HUES64 (cell line): ENCODE measurements around the gene CPHXL2. TPM values are rescaled to one million over a fixed set of nuclear protein-coding genes. Genes with fewer than 3 reads are reported as not detected.

Source experiments
- H3K27ac ChIP-seq: 2 replicates; pipeline ENCODE4 v1.7.0; 2013; ENCODE audit warnings: low read depth, low read length, inconsistent platforms
- H3K27me3 ChIP-seq: 2 replicates; pipeline ENCODE4 v1.6.1; 2013; ENCODE audit warnings: mild to moderate bottlenecking, low read length; ENCODE audit not compliant: insufficient read depth
- H3K36me3 ChIP-seq: 2 replicates; pipeline ENCODE4 v1.6.1; 2013; ENCODE audit warnings: mild to moderate bottlenecking, low read length; ENCODE audit not compliant: insufficient read depth
- H3K4me1 ChIP-seq: 2 replicates; pipeline ENCODE4 v1.6.1; 2013; ENCODE audit warnings: mild to moderate bottlenecking, low read length, moderate library complexity; ENCODE audit not compliant: insufficient read depth
- H3K4me3 ChIP-seq: 2 replicates; pipeline ENCODE4 v1.5.1; 2013; ENCODE audit warnings: mild to moderate bottlenecking, low read length, moderate library complexity
- H3K9ac ChIP-seq: 2 replicates; pipeline ENCODE4 v1.6.1; 2013; ENCODE audit warnings: mild to moderate bottlenecking, low read depth, low read length
- H3K9me3 ChIP-seq: 2 replicates; pipeline ENCODE4 v1.6.1; 2013; ENCODE audit warnings: low read depth, low read length; ENCODE audit not compliant: insufficient read depth
- WGBS: fragments of 150-250, 120-280 bp; methylation state at CpG from one replicate; pipeline ENCODE4 v1.1.7; 2013; ENCODE audit warnings: missing lambda C conversion rate; 5-methylcytosine and 5-hydroxymethylcytosine counted together
- polyA plus RNA-seq, 2 experiments: library from polyadenylated mRNA; stranded (reverse); fragments of 50-300 nt; gene quantifications; one replicate each; pipeline ENCODE4 v1.2.3, GENCODE V29; 2013

Gene CPHXL2
- polyA plus RNA-seq (2013, experiment 1 of 2) = not detected
- polyA plus RNA-seq (2013, experiment 2 of 2) = not detected

DNA sequence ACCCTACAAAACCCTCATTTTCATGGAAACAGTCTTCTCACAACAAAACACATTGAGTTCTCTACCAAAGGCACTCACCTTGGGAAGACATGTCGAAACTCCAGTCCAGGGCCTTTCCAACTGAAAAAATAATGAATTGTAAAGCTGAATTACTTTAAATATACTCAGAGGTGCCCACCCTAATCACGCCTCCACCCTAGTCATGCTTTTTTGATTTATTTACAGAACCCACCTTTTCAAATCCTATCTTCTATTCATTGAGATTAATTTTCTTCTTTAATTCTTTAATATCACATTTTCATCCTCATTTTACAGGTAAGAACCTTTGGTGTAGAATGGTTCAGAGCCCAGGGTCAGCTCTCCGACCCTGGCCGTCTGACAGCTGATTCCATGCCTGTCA lies at the start of gene CPHXL2:
CPHXL2 (minus strand) TSS at position 101 of the 400 bp plus-strand sequence; CDS start at position 91, 10 bp downstream.
- no peaks in the 10 kb centered on the region for H3K27me3 ChIP-seq
- no peaks in the 10 kb centered on the region for H3K9me3 ChIP-seq
- no peak within 1 kb of the TSS for H3K9ac ChIP-seq
- H3K36me3 ChIP-seq = no peaks in the 10 kb centered on the region
- H3K4me1 ChIP-seq = no peaks in the 10 kb centered on the region
- 96% methylated on average over 4 of the region's 4 CpGs for WGBS
- H3K27ac ChIP-seq = no peak within 1 kb of the TSS
- no peak within 1 kb of the TSS for H3K4me3 ChIP-seq

GRCh38 chr16:75726390-75726789 lies 49.6 kb upstream of the CPHXL2 start, which contains the start of gene CPHXL:
Gene CPHXL, minus strand, starts transcription at chr16:75726490. Its CDS starts 48 bp downstream, at chr16:75726442.
- Histone ChIP-seq H3K27me3 (no peaks in the 10 kb centered on the region), H3K4me1 (no peaks in the 10 kb centered on the region), H3K9ac (no peak within 1 kb of the TSS), H3K27ac (no peak within 1 kb of the TSS), H3K36me3 (no peaks in the 10 kb centered on the region), H3K4me3 (no peak within 1 kb of the TSS), H3K9me3 (no peaks in the 10 kb centered on the region)
- 98% methylated on average over 4 of the region's 5 CpGs for WGBS

DNA sequence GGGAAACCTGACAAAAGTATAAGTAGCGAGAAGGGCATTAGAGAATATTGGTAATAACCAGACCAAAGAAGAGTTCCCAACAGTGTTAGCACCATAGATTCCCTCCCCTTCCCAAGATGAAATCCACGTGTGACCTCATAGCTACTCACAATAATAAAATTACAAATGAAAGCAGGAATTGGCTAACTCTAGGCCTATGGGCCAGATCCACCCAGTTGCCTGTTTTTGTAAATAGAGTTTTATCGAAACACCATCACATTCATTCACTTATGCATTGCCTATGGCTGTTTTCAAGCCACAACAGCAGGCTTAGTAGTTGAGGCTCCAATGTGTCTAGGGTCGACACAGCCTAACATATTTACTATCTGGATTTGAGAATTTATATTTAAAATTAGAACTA lies 41.6 kb upstream of the CPHXL2 start:
- H3K27me3 ChIP-seq = no peaks in the 10 kb centered on the region
- no peak overlapping the region for H3K4me3 ChIP-seq
- no peaks in the 10 kb centered on the region for H3K36me3 ChIP-seq
- 96% methylated on average over 3 of the region's 4 CpGs for WGBS
- H3K9me3 ChIP-seq = peaks cover 23% of the 10 kb centered on the region
- no peaks in the 10 kb centered on the region for H3K4me1 ChIP-seq
- H3K9ac ChIP-seq = no peak overlapping the region
- H3K27ac ChIP-seq = no peak overlapping the region

DNA sequence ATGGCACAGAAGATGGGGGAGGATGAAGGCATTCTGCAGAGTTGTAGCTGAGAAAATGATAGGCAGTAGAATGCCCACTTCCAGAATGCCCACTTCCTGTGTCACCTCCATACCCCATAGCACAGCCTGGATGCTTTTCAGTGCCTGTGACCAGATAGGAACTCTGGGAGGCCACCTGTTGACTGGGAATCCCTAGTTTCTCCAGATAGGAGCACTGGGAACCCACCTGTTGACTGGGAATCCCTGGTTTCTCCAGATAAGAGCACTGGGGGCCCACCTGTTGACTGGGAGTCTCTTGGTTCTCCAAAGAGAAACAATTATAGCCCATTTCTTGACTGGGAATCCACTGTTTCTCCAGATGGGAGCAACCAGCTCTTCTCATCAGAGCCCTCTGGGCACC lies 37.9 kb upstream of the CPHXL2 start:
- H3K9ac ChIP-seq = no peak overlapping the region
- H3K4me3 ChIP-seq = no peak overlapping the region
- no peaks in the 10 kb centered on the region for H3K4me1 ChIP-seq
- H3K36me3 ChIP-seq = no peaks in the 10 kb centered on the region
- no peaks in the 10 kb centered on the region for H3K27me3 ChIP-seq
- H3K27ac ChIP-seq = no peak overlapping the region
- peaks cover 42% of the 10 kb centered on the region for H3K9me3 ChIP-seq

GRCh38 chr16:75710344-75710743 lies 33.5 kb upstream of the CPHXL2 start:
- WGBS = 95% methylated on average over 2 of the region's 2 CpGs
- peaks cover 31% of the 10 kb centered on the region for H3K9me3 ChIP-seq
- H3K27ac ChIP-seq = no peak overlapping the region
- H3K27me3 ChIP-seq = no peaks in the 10 kb centered on the region
- no peaks in the 10 kb centered on the region for H3K36me3 ChIP-seq
- no peak overlapping the region for H3K4me3 ChIP-seq
- no peaks in the 10 kb centered on the region for H3K4me1 ChIP-seq
- no peak overlapping the region for H3K9ac ChIP-seq

DNA sequence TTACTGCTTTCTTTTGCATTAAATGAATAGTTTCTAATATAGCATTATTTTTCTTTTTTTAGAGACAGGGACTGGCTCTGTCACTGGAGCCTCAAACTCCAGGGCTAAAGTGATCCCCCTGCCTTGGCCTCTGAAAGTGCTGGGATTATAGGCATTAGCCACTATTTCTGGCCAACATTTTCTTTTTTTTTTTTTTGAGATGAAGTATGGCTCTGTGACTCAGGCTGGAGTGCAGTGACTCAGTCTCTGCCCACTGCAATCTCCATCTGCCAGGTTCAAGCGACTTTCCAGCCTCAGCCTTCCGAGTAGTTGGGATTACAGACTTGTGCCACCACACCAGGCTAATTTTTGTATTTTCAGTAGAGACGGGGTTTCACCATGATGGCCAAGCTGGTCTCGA lies 26.5 kb upstream of the CPHXL2 start:
- Histone ChIP-seq H3K4me3 (no peak overlapping the region), H3K36me3 (no peaks in the 10 kb centered on the region), H3K9ac (no peak overlapping the region), H3K27ac (no peak overlapping the region), H3K27me3 (no peaks in the 10 kb centered on the region), H3K9me3 (no peaks in the 10 kb centered on the region), H3K4me1 (peaks cover 6% of the 10 kb centered on the region)
- 93% methylated on average over 4 of the region's 4 CpGs for WGBS

- H3K27me3 ChIP-seq = no peaks in the 10 kb centered on the region
- H3K9ac ChIP-seq = no peak overlapping the region
- H3K36me3 ChIP-seq = no peaks in the 10 kb centered on the region
- peaks cover 6% of the 10 kb centered on the region for H3K4me1 ChIP-seq
- no peaks in the 10 kb centered on the region for H3K9me3 ChIP-seq
- H3K27ac ChIP-seq = no peak overlapping the region
- no peak overlapping the region for H3K4me3 ChIP-seq
- WGBS = 76% methylated on average over 2 of the region's 2 CpGs
Observed at GRCh38 chr16:75702242-75702641, 25.4 kb upstream of the CPHXL2 start.

GRCh38 chr16:75701361-75701760 lies 24.6 kb upstream of the CPHXL2 start, which contains the start of gene DUXB:
Gene DUXB, minus strand, starts transcription at chr16:75701461. Its CDS starts 43 bp downstream, at chr16:75701418.
- H3K4me1 ChIP-seq = peaks cover 6% of the 10 kb centered on the region
- 88% methylated on average over 4 of the region's 5 CpGs for WGBS
- no peaks in the 10 kb centered on the region for H3K36me3 ChIP-seq

DNA sequence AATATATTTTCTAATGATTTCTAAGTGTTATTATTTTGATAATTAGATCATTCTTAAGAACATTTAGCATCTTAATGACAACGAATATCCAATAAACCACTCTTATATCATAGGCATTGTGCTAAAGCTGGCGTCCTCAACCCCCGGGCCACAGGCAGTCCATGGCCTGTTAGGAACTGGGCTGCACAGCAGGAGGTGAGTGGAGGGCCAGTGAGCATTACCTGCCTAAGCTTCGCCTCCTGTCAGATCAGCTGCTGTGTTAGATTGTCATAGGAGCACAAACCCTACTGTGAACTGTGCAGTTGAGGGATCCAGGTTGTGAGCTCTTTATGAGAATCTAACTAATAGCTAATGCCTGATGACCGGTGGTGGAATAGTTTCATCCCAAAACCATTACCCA lies 20.8 kb upstream of the CPHXL2 start:
- Histone ChIP-seq H3K27ac (no peak overlapping the region), H3K4me3 (no peak overlapping the region), H3K9ac (no peak overlapping the region), H3K9me3 (no peaks in the 10 kb centered on the region), H3K36me3 (no peaks in the 10 kb centered on the region), H3K4me1 (peaks cover 6% of the 10 kb centered on the region), H3K27me3 (no peaks in the 10 kb centered on the region)
- 86% methylated on average over 5 of the region's 5 CpGs for WGBS

More at GRCh38 chr16:75701361-75701760, 24.6 kb upstream of the CPHXL2 start, which contains the start of gene DUXB:
- Histone ChIP-seq H3K9ac (no peak within 1 kb of the TSS), H3K27ac (no peak within 1 kb of the TSS), H3K27me3 (no peaks in the 10 kb centered on the region), H3K9me3 (no peaks in the 10 kb centered on the region), H3K4me3 (no peak within 1 kb of the TSS)

DNA sequence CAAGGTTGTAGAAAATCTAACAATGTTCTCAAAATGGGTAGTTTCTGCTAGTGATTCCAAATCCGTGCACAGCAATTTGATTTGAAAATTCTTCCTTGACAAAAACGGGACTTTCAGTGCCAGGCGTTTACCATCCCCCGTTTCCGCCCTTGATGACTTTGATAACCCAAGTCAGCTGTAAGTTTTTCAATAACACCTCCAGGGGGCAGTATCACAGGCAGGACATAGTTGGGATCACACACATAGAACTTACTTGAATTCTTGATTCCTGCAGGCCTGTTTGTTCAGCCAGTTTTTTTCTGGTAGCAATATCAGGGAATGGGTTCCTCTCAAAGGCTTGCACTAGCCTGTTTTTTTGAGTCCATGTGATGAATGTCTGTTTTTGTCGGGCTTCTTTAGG lies 18.9 kb upstream of the CPHXL2 start:
- Histone ChIP-seq H3K9ac (no peak overlapping the region), H3K27me3 (no peaks in the 10 kb centered on the region)
- 88% methylated on average over 6 of the region's 6 CpGs for WGBS

GRCh38 chr16:75687361-75687760 lies 10.6 kb upstream of the CPHXL2 start:
- Histone ChIP-seq H3K27me3 (no peaks in the 10 kb centered on the region), H3K9ac (no peak overlapping the region), H3K36me3 (no peaks in the 10 kb centered on the region), H3K27ac (no peak overlapping the region), H3K9me3 (peaks cover 55% of the 10 kb centered on the region), H3K4me1 (no peaks in the 10 kb centered on the region), H3K4me3 (no peak overlapping the region)

More for the DNA sequence above, 18.9 kb upstream of the CPHXL2 start:
- Histone ChIP-seq H3K27ac (no peak overlapping the region), H3K9me3 (0 out of 2 replicates have a peak, but pooled peaks cover under 1% of the 10 kb centered on the region), H3K4me1 (no peaks in the 10 kb centered on the region), H3K36me3 (no peaks in the 10 kb centered on the region), H3K4me3 (no peak overlapping the region)

DNA sequence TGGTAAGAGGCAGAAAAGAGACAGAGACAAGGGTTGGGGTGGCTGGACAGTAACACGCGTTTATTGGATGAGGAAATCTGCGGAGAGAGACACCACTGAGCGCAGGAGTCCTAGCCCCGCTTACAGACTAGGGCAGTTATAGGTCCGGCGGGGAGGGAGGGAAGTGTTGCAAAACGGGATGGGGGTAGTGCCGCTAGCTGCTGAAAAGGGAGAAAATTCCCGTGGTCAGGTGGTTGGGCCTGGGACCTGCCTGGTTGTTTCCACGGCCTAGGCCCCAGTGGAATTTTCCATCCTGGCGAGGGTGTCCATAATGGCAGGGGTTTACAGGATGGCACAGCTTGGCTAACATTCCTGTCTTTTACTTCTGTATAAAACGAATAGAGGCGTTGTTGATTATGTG lies 5.5 kb upstream of the CPHXL2 start:
- H3K27me3 ChIP-seq = no peaks in the 10 kb centered on the region
- peaks cover 35% of the 10 kb centered on the region for H3K9me3 ChIP-seq
- WGBS = 89% methylated on average over 14 of the region's 14 CpGs
- H3K9ac ChIP-seq = no peak overlapping the region
- no peak overlapping the region for H3K27ac ChIP-seq
- no peaks in the 10 kb centered on the region for H3K4me1 ChIP-seq
- no peak overlapping the region for H3K4me3 ChIP-seq
- no peaks in the 10 kb centered on the region for H3K36me3 ChIP-seq
